ENCODE data around the gene AGGF1. TPM values are rescaled to one million over a fixed set of nuclear protein-coding genes. Genes with fewer than 3 reads are reported as not detected.

Gene AGGF1
- total RNA-seq, 2 donors from 2014 or later, result 20.8 to 24.4 TPM

GRCh38 chr5:76982450-76982849 is 47.8 kb upstream of the AGGF1 start:
- H3K27me3 Mint-ChIP-seq (ENCODE audit: insufficient read depth), result no peaks in the 10 kb centered on the region
- Histone ChIP-seq H3K9me3 (ENCODE audit: control insufficient read depth, low read length) (no peaks in the 10 kb centered on the region), H3K27ac (ENCODE audit: low read depth, low read length) (no peak overlapping the region), H3K9ac (ENCODE audit: extremely low read depth, low read length, poor library complexity, severe bottlenecking) (no peak overlapping the region), H3K36me3 (ENCODE audit: control insufficient read depth, insufficient read depth, low read length) (no peaks in the 10 kb centered on the region), H3K4me3 (ENCODE audit: low read length) (no peak overlapping the region), H3K27me3 (ENCODE audit: control insufficient read depth, insufficient read depth, low read length, poor library complexity, severe bottlenecking) (no peaks in the 10 kb centered on the region), H3K4me1 (ENCODE audit: control insufficient read depth, insufficient read depth, low read length) (peaks cover 2% of the 10 kb centered on the region)
- H3K4me1 Mint-ChIP-seq, result peaks cover 11% of the 10 kb centered on the region
- no peak overlapping the region for H3K4me3 Mint-ChIP-seq
- no peak for TF ChIP-seq CTCF (conservative IDR thresholded peaks at IDR 0.05)
- peaks cover 37% of the 10 kb centered on the region for H3K36me3 Mint-ChIP-seq (ENCODE audit: low read depth)
- WGBS, 2 experiments (ENCODE audit: insufficient coverage in 1 of 2, insufficient read length in 1 of 2), result 95% methylated on average over 2 of the region's 2 CpGs; no CpG with 5 or more reads in 1 of the 2 experiments
- H3K27ac Mint-ChIP-seq, result no peak overlapping the region
- no peak for DNase-seq
- H3K9me3 Mint-ChIP-seq, result peaks cover 19% of the 10 kb centered on the region

GRCh38 chr5:76983468-76983867 is 46.7 kb upstream of the AGGF1 start:
- Histone ChIP-seq H3K4me3 (ENCODE audit: low read length) (no peak overlapping the region), H3K9me3 (ENCODE audit: control insufficient read depth, low read length) (no peaks in the 10 kb centered on the region), H3K36me3 (ENCODE audit: control insufficient read depth, insufficient read depth, low read length) (no peaks in the 10 kb centered on the region), H3K27ac (ENCODE audit: low read depth, low read length) (no peak overlapping the region), H3K9ac (ENCODE audit: extremely low read depth, low read length, poor library complexity, severe bottlenecking) (no peak overlapping the region), H3K27me3 (ENCODE audit: control insufficient read depth, insufficient read depth, low read length, poor library complexity, severe bottlenecking) (no peaks in the 10 kb centered on the region), H3K4me1 (ENCODE audit: control insufficient read depth, insufficient read depth, low read length) (peaks cover 6% of the 10 kb centered on the region)
- TF ChIP-seq CTCF (conservative IDR thresholded peaks at IDR 0.05), result no peak
- peaks cover 21% of the 10 kb centered on the region for H3K4me1 Mint-ChIP-seq
- H3K27ac Mint-ChIP-seq, result no peak overlapping the region
- peaks cover 19% of the 10 kb centered on the region for H3K9me3 Mint-ChIP-seq
- H3K27me3 Mint-ChIP-seq (ENCODE audit: insufficient read depth), result no peaks in the 10 kb centered on the region
- no peak for DNase-seq
- H3K4me3 Mint-ChIP-seq, result no peak overlapping the region
- WGBS, 2 experiments (ENCODE audit: insufficient coverage in 1 of 2, insufficient read length in 1 of 2), result 95 to 100% methylated on average over 3 of the region's 3 CpGs
- peaks cover 34% of the 10 kb centered on the region for H3K36me3 Mint-ChIP-seq (ENCODE audit: low read depth)

GRCh38 chr5:76986825-76987526 is 43.2 kb upstream of the AGGF1 start:
- H3K4me3 ChIP-seq (ENCODE audit: low read length), result no peak overlapping the region

More at GRCh38 chr5:76986825-76987526, 43.2 kb upstream of the AGGF1 start:
- H3K4me1 ChIP-seq (ENCODE audit: control insufficient read depth, insufficient read depth, low read length), result peaks cover 6% of the 10 kb centered on the region
- H3K4me3 Mint-ChIP-seq, result no peak overlapping the region
- peak; percentile 50 for DNase-seq
- H3K27me3 Mint-ChIP-seq (ENCODE audit: insufficient read depth), result no peaks in the 10 kb centered on the region
- H3K9me3 ChIP-seq (ENCODE audit: control insufficient read depth, low read length), result no peaks in the 10 kb centered on the region
- peaks cover 16% of the 10 kb centered on the region for H3K9me3 Mint-ChIP-seq
- WGBS, 2 experiments (ENCODE audit: insufficient coverage in 1 of 2, insufficient read length in 1 of 2), result 56% methylated on average over 4 to 6 of the region's 6 CpGs
- no peaks in the 10 kb centered on the region for H3K36me3 ChIP-seq (ENCODE audit: control insufficient read depth, insufficient read depth, low read length)
- H3K27ac Mint-ChIP-seq, result no peak overlapping the region
- H3K36me3 Mint-ChIP-seq (ENCODE audit: low read depth), result peaks cover 14% of the 10 kb centered on the region
- no peak overlapping the region for H3K9ac ChIP-seq (ENCODE audit: extremely low read depth, low read length, poor library complexity, severe bottlenecking)
- no peak for TF ChIP-seq CTCF (conservative IDR thresholded peaks at IDR 0.05)
- H3K4me1 Mint-ChIP-seq, result peaks cover 27% of the 10 kb centered on the region
- H3K27me3 ChIP-seq (ENCODE audit: control insufficient read depth, insufficient read depth, low read length, poor library complexity, severe bottlenecking), result no peaks in the 10 kb centered on the region
- H3K27ac ChIP-seq (ENCODE audit: low read depth, low read length), result no peak overlapping the region

Data from endodermal cell (in vitro differentiated cells).